CD4-positive, alpha-beta memory T cell (primary cell): ENCODE measurements around the gene PAX6. TPM values are rescaled to one million over a fixed set of nuclear protein-coding genes. Genes with fewer than 3 reads are reported as not detected.
A peak's percentile ranks its signal among the peaks of the same experiment; 100 is the strongest.

Experiments
- CTCF ChIA-PET: fragments of 350-600 bp; sonication (Branson Sonifier 250); formaldehyde crosslinking; loops from one replicate; lab custom pipeline; 2021; ENCODE audit warnings: inconsistent platforms; ENCODE audit not compliant: partially characterized antibody; lab: Charles Lee
- POLR2A ChIA-PET: fragments of 350-600 bp; sonication (Branson Sonifier 250); formaldehyde crosslinking; loops from one replicate; lab custom pipeline; 2021; ENCODE audit not compliant: partially characterized antibody; lab: Charles Lee
- DNase-seq, 5 donors: peaks; one replicate each; pipeline versions ENCODE4 v3.0.0 to v3.0.0-alpha.2; 2020 to 2022; ENCODE audit warnings: mixed read lengths in 1 of 5
- H3K27ac ChIP-seq: one replicate; pipeline ENCODE4 v1.7.0; 2013; ENCODE audit warnings: low read depth, low read length
- H3K27me3 ChIP-seq: 2 replicates; pipeline ENCODE4 v1.7.0; 2013; ENCODE audit warnings: mild to moderate bottlenecking, low read length, moderate library complexity; ENCODE audit not compliant: insufficient read depth
- H3K36me3 ChIP-seq: 2 replicates; pipeline ENCODE4 v1.7.0; 2013; ENCODE audit warnings: mild to moderate bottlenecking, low read length, moderate library complexity; ENCODE audit not compliant: insufficient read depth
- H3K4me1 ChIP-seq: 2 replicates; pipeline ENCODE4 v1.7.0; 2013; ENCODE audit warnings: mild to moderate bottlenecking, low read length, moderate library complexity; ENCODE audit not compliant: insufficient read depth
- H3K4me3 ChIP-seq, 2 donors: one replicate each; pipeline ENCODE4 v1.7.0; 2013; ENCODE audit warnings: low read length in 2 of 2, mild to moderate bottlenecking in 1 of 2
- H3K9me3 ChIP-seq, 2 donors: one replicate each; pipeline ENCODE4 v1.7.0; 2013; ENCODE audit warnings: low read length in 2 of 2, control low read depth in 1 of 2; ENCODE audit not compliant: control insufficient read depth in 1 of 2
- H3K27ac Mint-ChIP-seq, 7 donors: one replicate each; pipeline ENCODE4 v1.8.0; 2020 to 2021; ENCODE audit warnings: mixed read lengths in 7 of 7, mild to moderate bottlenecking in 6 of 7, inconsistent platforms in 3 of 7, moderate library complexity in 3 of 7
- H3K27me3 Mint-ChIP-seq, 2 donors: one replicate each; pipeline ENCODE4 v1.8.0; 2020 to 2021; ENCODE audit warnings: mixed read lengths in 2 of 2
- H3K36me3 Mint-ChIP-seq, 2 donors: one replicate each; pipeline ENCODE4 v1.8.0; 2020 to 2021; ENCODE audit warnings: mixed read lengths in 2 of 2, inconsistent platforms in 1 of 2, mild to moderate bottlenecking in 1 of 2
- H3K4me1 Mint-ChIP-seq, 4 donors: one replicate each; pipeline ENCODE4 v1.8.0; 2020 to 2021; ENCODE audit warnings: mixed read lengths in 4 of 4, mild to moderate bottlenecking in 1 of 4
- H3K4me3 Mint-ChIP-seq, 8 donors: one replicate each; pipeline ENCODE4 v1.8.0; 2020 to 2021; ENCODE audit warnings: mixed read lengths in 8 of 8, mild to moderate bottlenecking in 7 of 8, moderate library complexity in 6 of 8, inconsistent platforms in 3 of 8
- H3K9me3 Mint-ChIP-seq, 8 donors: one replicate each; pipeline ENCODE4 v1.8.0; 2020 to 2021; ENCODE audit warnings: mixed read lengths in 8 of 8, mild to moderate bottlenecking in 5 of 8, inconsistent platforms in 3 of 8, moderate library complexity in 1 of 8
- intact Hi-C: fragments of 100-400 bp; cut with micrococcal nuclease; formaldehyde crosslinking; loops from one replicate; pipeline ENCODE4 v1.15.1; 2023
- polyA plus RNA-seq, 2 donors: library from polyadenylated mRNA; unstranded; fragments of 300-500 nt; fragmentation: Illumina TruSeq; gene quantifications; one replicate each; pipeline ENCODE4 v1.2.3, GENCODE V29; 2021
- total RNA-seq, 2 experiments: library from RNA; stranded (reverse); gene quantifications; one replicate each; pipeline ENCODE4 v1.2.3, GENCODE V29; 2021

The PAX6 gene
- not detected for total RNA-seq
- polyA plus RNA-seq, result under 1 TPM in 1 of 2 donors, not detected in 1; 0.11 TPM

- CTCF ChIA-PET, result no interaction called here
- peak within 1 kb of the TSS; percentile 78 to 93 (median 87) for H3K4me3 Mint-ChIP-seq
- peak within 1 kb of the TSS; percentile 3 to 41 for H3K4me3 ChIP-seq
- peaks cover 3 to 18% (median 9%) of the 10 kb centered on the region in 8 donors for H3K9me3 Mint-ChIP-seq
- no peaks in the 10 kb centered on the region for H3K9me3 ChIP-seq
- no peak within 1 kb of the TSS for H3K27ac ChIP-seq
- peaks cover 77% of the 10 kb centered on the region for H3K27me3 ChIP-seq
- H3K36me3 ChIP-seq, result no peaks in the 10 kb centered on the region
- H3K4me1 ChIP-seq, result peaks cover 57% of the 10 kb centered on the region
- DNase-seq, result peak in 3 of 5 donors; percentile 41 to 63 (median 43)
- peaks cover 0 to 10% of the 10 kb centered on the region in 2 donors for H3K36me3 Mint-ChIP-seq
- H3K27ac Mint-ChIP-seq, result peak within 1 kb of the TSS in 2 of 7 donors; percentile 33 to 84
- peaks cover 65 to 66% of the 10 kb centered on the region in 2 donors for H3K27me3 Mint-ChIP-seq
- POLR2A ChIA-PET, result interaction anchor here (0.6 kb wide), 1 partner anchor 521 kb away, joined by 3 read pairs; no protein-coding TSS in a partner anchor
- peaks cover 28 to 74% (median 40%) of the 10 kb centered on the region in 4 donors for H3K4me1 Mint-ChIP-seq
- intact Hi-C loops, result loop anchor here (2.0 kb wide), 1 partner anchor 14 kb away; no protein-coding TSS in a partner anchor
These were observed at the start of gene PAX6 for GRCh38 chr11:31810779-31811647. TSS of gene PAX6 (minus strand) at chr11:31811322. CDS start at chr11:31806411, 4,911 bp downstream.

- Histone ChIP-seq H3K9me3 (no peaks in the 10 kb centered on the region), H3K27ac (no peak overlapping the region), H3K27me3 (no peaks in the 10 kb centered on the region), H3K4me3 (no peak overlapping the region), H3K4me1 (no peaks in the 10 kb centered on the region), H3K36me3 (no peaks in the 10 kb centered on the region)
- ChIA-PET CTCF (interaction anchor here (1.7 kb wide), 1 partner anchor 11 kb away, joined by 3 read pairs; no protein-coding TSS in a partner anchor), POLR2A (no interaction called here)
- H3K4me1 Mint-ChIP-seq, result no peaks in the 10 kb centered on the region
- H3K36me3 Mint-ChIP-seq, result no peaks in the 10 kb centered on the region
- H3K27me3 Mint-ChIP-seq, result peaks cover 16 to 18% of the 10 kb centered on the region in 2 donors
- peaks cover 0 to 2% (median 0%) of the 10 kb centered on the region in 8 donors for H3K9me3 Mint-ChIP-seq
- intact Hi-C loops, result no loop called here
- no peak for DNase-seq
- H3K27ac Mint-ChIP-seq, result no peak overlapping the region
- no peak overlapping the region for H3K4me3 Mint-ChIP-seq
These were observed 49.3 kb upstream of the PAX6 start for GRCh38 chr11:31860391-31860790.

GRCh38 chr11:31856248-31856647, 45.1 kb upstream of the PAX6 start:
- peaks cover 10% of the 10 kb centered on the region in 2 donors for H3K27me3 Mint-ChIP-seq
- H3K4me3 Mint-ChIP-seq, result no peak overlapping the region
- no peaks in the 10 kb centered on the region for H3K36me3 ChIP-seq

GRCh38 chr11:31855466-31855865, 44.3 kb upstream of the PAX6 start:
- no peak overlapping the region for H3K27ac Mint-ChIP-seq
- H3K27me3 ChIP-seq, result no peaks in the 10 kb centered on the region
- H3K9me3 ChIP-seq, result no peaks in the 10 kb centered on the region
- no peak for DNase-seq
- no peak overlapping the region for H3K27ac ChIP-seq
- intact Hi-C loops, result no loop called here
- no peak overlapping the region for H3K4me3 ChIP-seq
- H3K4me1 ChIP-seq, result no peaks in the 10 kb centered on the region
- H3K9me3 Mint-ChIP-seq, result peaks cover 0 to 2% (median 0%) of the 10 kb centered on the region in 8 donors
- no peaks in the 10 kb centered on the region for H3K4me1 Mint-ChIP-seq
- POLR2A ChIA-PET, result no interaction called here
- H3K36me3 Mint-ChIP-seq, result no peaks in the 10 kb centered on the region
- no peaks in the 10 kb centered on the region for H3K36me3 ChIP-seq
- H3K4me3 Mint-ChIP-seq, result no peak overlapping the region
- H3K27me3 Mint-ChIP-seq, result peaks cover 10 to 11% of the 10 kb centered on the region in 2 donors
- CTCF ChIA-PET, result no interaction called here

More at GRCh38 chr11:31856248-31856647, 45.1 kb upstream of the PAX6 start:
- POLR2A ChIA-PET, result no interaction called here
- H3K4me1 Mint-ChIP-seq, result no peaks in the 10 kb centered on the region
- H3K27ac Mint-ChIP-seq, result no peak overlapping the region
- intact Hi-C loops, result no loop called here
- Histone ChIP-seq H3K4me1 (no peaks in the 10 kb centered on the region), H3K27me3 (no peaks in the 10 kb centered on the region), H3K27ac (no peak overlapping the region), H3K4me3 (no peak overlapping the region), H3K9me3 (no peaks in the 10 kb centered on the region)
- H3K9me3 Mint-ChIP-seq, result peaks cover 0 to 2% (median 0%) of the 10 kb centered on the region in 8 donors
- H3K36me3 Mint-ChIP-seq, result no peaks in the 10 kb centered on the region
- CTCF ChIA-PET, result no interaction called here
- no peak for DNase-seq

- H3K27me3 Mint-ChIP-seq, result peaks cover 3 to 8% of the 10 kb centered on the region in 2 donors
- no peaks in the 10 kb centered on the region for H3K36me3 Mint-ChIP-seq
- no peak overlapping the region for H3K4me3 Mint-ChIP-seq
- intact Hi-C loops, result no loop called here
- Histone ChIP-seq H3K27me3 (no peaks in the 10 kb centered on the region), H3K4me3 (no peak overlapping the region), H3K4me1 (no peaks in the 10 kb centered on the region), H3K36me3 (no peaks in the 10 kb centered on the region), H3K9me3 (no peaks in the 10 kb centered on the region), H3K27ac (no peak overlapping the region)
- no peak for DNase-seq
- no peak overlapping the region for H3K27ac Mint-ChIP-seq
- no peaks in the 10 kb centered on the region for H3K4me1 Mint-ChIP-seq
- H3K9me3 Mint-ChIP-seq, result peaks cover 0 to 2% (median 0%) of the 10 kb centered on the region in 8 donors
- ChIA-PET CTCF (no interaction called here), POLR2A (no interaction called here)
These were observed 39.2 kb upstream of the PAX6 start for GRCh38 chr11:31850365-31850764.

GRCh38 chr11:31847761-31848160, 36.6 kb upstream of the PAX6 start:
- H3K4me3 ChIP-seq, result no peak overlapping the region
- Mint-ChIP-seq H3K27ac (no peak overlapping the region), H3K9me3 (no peaks in the 10 kb centered on the region), H3K36me3 (no peaks in the 10 kb centered on the region), H3K27me3 (peaks cover 7 to 12% of the 10 kb centered on the region in 2 donors), H3K4me1 (no peaks in the 10 kb centered on the region), H3K4me3 (no peak overlapping the region)
- H3K27me3 ChIP-seq, result no peaks in the 10 kb centered on the region
- no peak for DNase-seq
- no peak overlapping the region for H3K27ac ChIP-seq
- no peaks in the 10 kb centered on the region for H3K4me1 ChIP-seq
- H3K36me3 ChIP-seq, result no peaks in the 10 kb centered on the region
- ChIA-PET CTCF (no interaction called here), POLR2A (no interaction called here)
- H3K9me3 ChIP-seq, result no peaks in the 10 kb centered on the region
- intact Hi-C loops, result no loop called here

- POLR2A ChIA-PET, result no interaction called here
- Histone ChIP-seq H3K27me3 (no peaks in the 10 kb centered on the region), H3K36me3 (no peaks in the 10 kb centered on the region), H3K9me3 (no peaks in the 10 kb centered on the region), H3K27ac (no peak overlapping the region), H3K4me3 (no peak overlapping the region), H3K4me1 (no peaks in the 10 kb centered on the region)
- H3K4me1 Mint-ChIP-seq, result no peaks in the 10 kb centered on the region
- peaks cover 16 to 17% of the 10 kb centered on the region in 2 donors for H3K27me3 Mint-ChIP-seq
- H3K4me3 Mint-ChIP-seq, result no peak overlapping the region
- intact Hi-C loops, result no loop called here
- no peak overlapping the region for H3K27ac Mint-ChIP-seq
- CTCF ChIA-PET, result no interaction called here
- no peaks in the 10 kb centered on the region for H3K36me3 Mint-ChIP-seq
- H3K9me3 Mint-ChIP-seq, result peaks cover 0 to 2% (median 0%) of the 10 kb centered on the region in 8 donors
- DNase-seq, result no peak
These were observed 34.2 kb upstream of the PAX6 start for GRCh38 chr11:31845331-31845730.
